IPS DF 19.7 (cell line): ENCODE results near the gene EML6.

ENCODE experiments used
- DNase-seq: peaks from one replicate; pipeline ENCODE4 v3.0.0-alpha.2; 2013; ENCODE audit warnings: low read depth, low spot score

EML6 gene

DNA sequence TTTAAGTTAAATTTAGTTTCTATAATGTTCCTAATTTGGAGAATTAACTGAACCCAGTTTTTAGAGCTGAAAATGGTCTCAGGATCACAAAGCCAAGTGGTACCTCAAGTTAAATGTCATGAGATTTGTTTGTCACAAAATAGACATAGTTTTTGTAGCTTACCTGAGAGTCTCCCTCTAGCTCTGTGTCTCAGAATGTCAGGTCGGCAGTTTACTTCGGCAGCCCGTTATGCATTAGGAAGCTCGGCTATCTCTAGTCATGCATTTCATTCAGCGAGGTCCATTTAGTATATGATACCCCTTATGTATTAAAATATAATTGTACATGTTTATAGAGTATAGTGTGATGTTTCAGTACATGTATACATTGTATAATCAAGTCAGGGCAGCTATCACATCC is 155.6 kb downstream of the EML6 start:
- no peak for DNase-seq

DNA sequence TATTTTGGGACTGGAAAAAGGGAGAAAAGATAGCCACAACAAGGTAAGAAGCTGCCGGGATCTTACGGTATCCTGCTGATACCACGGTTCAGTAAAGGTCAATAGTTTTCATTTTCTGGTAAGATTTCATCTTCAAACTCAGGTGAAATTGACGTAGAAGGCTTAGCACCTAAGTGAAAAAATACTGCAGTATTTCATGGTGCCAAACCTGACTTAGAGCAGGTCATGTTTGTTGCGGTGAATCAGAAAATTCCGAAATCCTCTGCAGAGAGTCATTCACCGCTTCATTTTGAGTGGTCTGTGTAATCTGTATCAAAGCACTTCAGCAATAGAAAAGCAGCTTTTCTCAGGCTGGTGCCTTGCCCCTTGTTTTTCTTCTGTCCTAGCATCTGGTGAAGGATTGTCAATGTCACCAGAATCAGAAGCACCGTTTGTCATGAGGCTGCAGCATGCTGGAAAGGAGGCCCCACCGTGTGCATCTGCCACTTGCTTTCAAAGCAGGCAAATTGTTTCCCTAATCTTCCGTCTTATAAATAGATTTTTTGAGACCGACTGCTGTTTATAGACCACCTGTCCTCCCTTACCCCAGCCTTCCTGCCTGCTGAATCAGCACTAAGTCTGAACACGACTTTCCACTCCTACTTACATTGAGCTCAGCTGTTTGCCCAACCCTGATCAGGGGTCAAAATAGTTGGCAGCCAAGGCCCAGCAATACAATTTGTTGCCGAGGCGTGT is 156.3 kb downstream of the EML6 start:
- DNase-seq: no peak

DNA sequence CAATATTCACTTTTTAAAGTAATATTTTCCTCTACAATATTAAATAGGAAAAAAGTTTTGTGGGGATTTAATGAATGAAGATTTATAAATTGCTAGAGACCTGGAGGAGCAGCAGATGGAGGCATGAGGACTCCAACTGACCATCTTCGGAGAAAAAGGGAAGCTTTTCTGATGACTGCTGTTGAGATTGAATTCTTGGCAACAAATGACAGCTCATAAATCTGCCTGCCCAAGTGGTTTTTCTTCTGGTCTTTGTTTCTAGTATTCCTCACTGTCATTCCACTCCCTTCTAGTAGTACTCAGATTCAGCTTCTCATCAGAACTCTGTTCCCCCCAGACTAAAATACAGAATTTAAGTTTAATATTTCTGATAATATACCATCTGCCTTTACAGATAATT is 157.0 kb downstream of the EML6 start:
- DNase-seq: no peak

DNA sequence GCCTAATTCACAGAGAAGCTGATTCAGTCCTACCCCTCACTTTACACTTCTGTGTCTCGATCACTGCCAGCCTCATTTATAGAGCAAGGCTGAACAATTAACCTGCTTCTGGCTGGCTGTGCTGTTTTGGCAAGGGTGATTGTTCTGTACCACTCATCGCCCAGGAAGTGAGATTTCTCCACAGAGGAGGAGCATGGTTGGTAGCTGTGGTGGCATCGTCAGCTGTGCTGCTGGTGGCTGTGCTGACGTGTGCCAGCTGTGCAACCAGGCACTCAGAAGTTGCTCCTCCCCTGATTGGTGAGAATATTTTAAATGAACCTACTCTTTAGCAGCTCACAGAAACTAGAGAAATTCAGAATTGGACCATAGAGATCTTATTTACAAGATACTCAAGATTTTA is 158.3 kb downstream of the EML6 start:
- DNase-seq: no peak

DNA sequence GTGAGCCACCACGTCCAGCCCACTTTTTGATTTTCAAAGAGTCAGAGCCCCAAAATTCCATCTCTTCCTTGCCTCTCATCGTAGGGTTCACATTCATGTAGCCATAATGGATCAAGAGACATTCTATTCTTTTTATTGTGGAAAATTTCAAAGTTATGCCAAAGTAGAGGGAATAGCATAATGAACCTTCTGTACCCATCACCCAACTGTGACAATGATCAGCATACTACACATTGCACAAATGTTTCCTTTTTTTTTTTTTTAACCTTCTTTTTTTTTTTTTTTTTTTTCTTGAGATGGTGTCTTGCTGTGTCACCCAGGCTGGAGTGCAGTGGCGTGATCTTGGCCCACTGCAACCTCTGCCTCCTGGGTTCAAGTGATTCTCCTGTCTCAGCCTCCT is 162.4 kb downstream of the EML6 start:
- DNase-seq: no peak

DNA sequence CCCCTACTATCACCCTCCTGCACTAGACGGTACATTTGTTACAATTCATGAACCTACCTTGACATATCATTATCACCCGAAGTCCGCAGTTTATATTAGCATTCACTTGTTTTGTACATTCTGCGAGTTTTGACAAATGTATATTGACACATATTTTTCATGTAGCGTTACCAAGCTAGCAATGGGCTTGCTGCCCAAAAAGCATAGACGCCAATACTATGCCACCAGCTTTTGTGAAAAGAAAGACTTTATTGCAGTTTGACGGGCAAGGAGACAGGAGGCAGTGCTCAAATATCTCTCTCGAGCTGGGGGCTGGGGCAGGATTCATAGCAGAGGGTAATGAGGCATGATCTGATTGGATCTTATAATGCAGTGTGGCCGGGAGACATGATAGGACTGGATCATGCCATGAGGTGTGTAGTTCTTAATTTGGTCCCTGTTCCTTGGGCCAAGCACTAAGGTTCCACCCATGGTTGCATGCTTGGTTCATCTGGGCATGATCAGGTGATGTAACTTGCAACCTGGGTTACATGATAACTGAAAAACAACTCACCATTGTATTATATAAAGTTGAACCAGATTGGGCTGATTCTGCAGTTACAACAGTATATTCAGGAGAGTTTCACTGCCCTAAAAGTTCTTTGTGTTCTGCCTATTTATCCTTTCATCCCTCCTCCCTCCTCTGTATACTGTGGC is 164.5 kb downstream of the EML6 start:
- DNase-seq: no peak

DNA sequence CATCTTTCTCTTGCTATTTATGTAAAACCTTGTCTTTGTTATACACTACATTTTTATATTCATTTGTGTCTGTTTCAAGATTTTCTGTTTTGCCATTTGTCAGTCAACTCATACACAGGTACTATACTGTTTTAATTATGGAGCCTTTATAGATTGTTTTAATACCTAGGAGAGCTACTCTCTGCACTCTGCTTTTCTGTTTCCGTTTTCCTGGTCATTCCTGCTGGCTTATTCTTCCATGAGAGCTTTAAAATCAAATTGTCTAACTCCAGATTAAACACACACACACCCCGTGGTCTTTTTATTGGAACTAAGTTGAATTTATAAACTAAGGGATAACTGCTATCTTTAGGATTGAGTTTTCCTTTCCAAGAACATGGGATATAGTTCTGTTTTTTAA is 165.6 kb downstream of the EML6 start:
- DNase-seq: no peak

DNA sequence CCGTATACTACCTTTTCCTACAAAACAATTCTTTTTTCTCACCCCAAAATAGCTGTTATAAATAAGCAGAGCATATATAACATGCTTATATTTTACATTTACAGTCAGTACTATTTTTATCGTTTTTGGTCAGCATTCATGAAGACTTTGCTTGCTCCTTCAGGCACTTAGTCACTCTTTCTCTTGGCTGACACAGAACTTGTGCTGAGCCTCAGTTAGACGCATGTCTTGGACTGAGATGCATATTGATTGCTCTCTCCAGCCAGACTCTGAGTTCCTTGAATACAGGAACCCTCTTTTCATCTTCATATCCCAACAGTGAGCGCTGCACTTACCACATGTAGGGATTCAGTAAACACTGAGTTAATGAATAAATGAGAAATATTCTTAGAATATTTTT is 168.4 kb downstream of the EML6 start:
- no peak for DNase-seq

DNA sequence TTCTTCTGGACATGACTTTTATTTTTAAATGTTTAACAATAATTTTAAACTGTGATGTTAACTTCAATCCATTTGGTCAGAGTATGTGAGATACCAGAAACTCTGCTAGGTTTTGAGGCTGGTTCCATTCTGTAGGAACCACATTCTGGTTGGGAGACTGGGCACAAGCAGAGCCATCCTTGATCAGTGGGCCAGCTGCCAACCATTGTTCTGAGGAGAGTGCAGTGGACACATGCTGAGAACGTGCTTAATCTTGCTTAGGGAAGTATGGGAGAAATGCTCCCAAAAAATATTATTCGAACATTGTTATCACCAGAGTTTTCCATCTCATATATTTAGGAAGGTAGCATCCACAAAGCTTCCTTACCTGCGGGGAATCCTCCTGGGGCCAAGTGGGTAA is 171.0 kb downstream of the EML6 start:
- DNase-seq: no peak

DNA sequence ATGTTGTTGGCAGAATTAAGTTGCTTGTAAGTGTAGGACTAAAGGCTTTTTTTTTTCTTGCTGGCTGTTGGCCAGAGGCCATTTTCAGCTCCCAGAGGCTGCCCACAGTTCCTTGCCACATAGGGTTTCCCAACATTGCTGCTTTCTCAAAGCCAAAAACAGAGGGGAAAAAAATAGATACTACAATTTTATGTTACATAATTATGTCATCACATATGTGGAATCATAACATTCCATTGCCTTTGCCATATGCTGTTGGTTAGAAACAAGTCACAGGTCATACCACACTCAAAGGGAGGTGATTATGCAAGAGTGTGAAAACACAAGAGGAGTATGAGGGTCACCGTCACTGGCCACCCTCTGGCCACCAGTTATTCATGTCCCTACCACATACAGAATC is 172.3 kb downstream of the EML6 start:
- no peak for DNase-seq

DNA sequence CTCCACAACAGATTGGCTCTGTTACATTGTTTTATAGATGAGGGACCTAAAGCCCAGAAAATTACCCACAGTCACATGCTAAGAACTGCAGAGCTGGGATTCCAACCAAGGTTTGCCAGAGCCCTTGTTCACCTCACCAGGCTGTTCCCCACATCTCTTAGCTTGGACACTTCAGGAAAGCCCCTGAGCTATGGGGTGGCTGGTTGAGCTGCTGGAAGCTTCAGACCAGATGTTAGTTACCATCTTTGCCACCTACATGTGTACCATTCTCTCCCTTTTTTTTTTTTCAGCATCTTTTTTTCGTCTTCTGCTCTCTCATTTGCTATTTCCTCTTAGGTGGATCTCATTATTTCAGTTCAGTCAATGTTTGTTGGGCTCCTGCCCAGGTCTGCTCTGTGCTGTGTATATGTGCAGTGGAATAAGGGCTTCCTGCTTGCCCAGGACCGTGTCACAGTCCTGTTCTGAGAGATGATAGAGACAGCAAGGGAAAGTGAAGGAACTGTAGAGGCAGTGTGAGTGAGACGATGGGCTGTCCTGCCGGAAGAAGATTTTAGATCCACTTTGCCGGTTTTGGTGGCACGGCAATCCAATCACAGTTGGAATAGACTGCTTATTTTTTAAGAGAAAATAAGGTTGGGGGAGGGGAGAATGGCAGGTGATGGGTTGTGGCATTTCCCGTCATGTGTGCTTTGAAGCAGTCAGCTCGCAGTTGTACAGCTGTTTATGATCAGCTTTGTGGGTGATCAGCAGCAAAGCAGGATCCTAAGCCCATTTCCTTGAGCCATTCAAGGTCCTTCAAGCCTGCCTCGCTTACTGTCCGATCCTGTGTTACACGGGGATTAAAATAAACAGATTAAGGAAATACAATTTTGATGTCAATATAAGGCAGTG is 174.2 kb downstream of the EML6 start:
- DNase-seq: no peak

DNA sequence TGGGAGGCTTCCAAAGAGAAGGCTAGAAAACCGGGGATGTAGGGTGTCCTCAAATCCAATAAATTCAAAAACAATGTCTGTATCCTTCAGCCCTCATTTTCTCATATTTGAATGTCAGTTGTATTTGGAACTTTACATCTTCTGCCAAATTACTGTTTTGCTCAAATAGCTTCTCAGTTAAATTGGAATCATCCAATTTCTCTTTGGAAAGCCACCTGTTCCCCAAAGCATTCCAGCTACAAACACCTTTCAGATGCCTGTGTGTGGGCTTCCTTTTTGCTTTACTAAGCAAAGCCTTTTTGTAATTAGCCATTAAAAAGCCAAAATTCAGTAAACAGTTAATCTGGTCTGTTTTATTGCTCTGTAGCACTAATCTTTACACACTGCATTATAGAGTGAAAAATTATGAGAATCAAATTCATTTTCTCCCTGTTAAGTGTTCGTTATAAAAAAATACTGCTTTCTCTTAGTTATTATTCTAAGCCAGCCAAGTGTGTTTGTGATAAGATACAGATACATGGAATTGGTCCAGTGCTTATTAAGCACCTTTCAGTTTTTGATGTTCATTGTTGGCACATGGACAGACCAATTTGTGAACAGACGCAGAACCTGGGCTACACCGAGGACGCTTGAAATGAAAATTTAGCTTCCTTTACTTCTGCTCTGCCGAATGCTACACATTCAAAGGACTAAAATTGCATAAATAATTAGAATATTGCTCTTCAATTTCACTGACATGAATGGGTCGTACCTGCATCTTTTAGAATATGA is 175.2 kb downstream of the EML6 start:
- DNase-seq: no peak

DNA sequence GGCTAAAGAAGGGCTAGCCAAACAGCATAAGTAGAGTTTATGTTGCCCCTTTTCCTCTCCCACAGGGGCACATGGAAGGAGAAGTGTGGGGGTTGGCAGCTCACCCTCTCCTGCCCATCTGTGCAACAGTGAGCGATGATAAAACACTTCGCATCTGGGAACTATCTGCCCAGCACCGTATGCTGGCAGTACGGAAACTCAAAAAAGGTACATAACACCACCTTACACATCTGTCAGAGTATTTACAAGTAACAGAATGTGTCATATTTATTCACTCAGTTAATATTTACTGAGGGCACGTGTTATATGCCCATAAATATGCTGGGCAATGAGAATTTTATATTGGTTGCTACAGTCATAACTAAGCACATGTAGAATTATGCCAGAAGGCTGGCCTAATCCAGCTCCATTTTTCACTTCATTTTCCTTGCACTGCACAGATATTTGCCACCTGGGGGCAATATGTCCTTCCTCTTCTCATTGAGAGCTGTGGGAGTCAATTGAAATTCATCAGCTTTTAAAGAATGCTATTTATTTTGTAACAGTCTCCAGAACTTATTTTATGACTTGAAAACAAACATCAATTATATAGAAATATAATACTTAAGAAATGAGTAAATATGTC is 176.2 kb downstream of the EML6 start:
- no peak for DNase-seq

DNA sequence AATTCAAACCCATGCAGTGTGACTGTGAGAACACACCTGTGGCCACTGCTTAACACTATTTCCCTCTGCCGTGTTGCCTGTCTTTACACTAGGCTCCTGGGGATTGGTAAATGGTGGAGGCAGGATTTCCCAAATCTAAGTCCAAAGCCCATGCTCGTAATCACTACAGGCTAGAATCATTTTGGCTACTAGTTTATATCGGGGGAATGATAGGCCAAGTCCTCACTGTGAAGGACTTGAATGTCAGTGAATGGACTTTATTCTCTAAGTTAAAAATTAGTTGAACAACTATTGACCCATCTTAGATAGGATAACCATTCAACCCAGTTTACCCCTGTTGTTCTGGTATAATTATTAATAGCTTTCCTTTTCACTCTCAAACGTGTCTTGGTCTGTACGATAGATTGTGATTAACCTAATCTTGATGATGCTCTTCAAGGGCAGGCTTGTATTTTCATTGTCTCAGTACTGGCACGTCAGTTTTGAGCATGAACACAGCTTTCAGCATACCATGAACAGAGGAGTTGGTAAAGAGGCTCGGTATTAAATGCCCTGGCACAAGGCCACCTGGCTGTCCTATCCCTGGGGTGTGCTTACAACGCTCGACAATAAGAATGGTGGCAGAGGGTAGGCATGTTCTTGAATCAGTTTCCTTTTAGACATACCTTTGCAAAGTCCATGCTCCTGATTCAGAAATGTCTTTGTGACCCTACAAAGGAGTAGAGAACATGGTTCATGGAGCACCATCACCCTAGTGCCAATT is 177.9 kb downstream of the EML6 start:
- no peak for DNase-seq

DNA sequence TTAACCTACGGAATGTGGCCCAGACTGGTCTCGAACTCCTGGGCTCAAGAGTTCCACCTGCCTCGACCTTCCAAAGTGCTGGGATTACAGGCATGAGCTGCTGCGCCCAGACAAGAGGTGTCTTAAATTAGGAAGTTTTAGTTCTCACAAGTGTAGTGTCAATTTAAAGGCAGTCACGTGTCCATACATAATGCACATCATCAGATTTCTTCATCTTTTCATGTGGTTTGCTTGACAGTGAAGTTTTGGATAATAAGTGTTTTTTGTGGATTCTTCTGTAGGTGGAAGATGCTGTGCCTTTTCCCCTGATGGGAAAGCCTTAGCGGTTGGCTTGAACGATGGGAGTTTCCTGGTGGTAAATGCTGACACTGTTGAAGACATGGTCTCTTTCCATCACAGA is 179.3 kb downstream of the EML6 start:
- DNase-seq: no peak

DNA sequence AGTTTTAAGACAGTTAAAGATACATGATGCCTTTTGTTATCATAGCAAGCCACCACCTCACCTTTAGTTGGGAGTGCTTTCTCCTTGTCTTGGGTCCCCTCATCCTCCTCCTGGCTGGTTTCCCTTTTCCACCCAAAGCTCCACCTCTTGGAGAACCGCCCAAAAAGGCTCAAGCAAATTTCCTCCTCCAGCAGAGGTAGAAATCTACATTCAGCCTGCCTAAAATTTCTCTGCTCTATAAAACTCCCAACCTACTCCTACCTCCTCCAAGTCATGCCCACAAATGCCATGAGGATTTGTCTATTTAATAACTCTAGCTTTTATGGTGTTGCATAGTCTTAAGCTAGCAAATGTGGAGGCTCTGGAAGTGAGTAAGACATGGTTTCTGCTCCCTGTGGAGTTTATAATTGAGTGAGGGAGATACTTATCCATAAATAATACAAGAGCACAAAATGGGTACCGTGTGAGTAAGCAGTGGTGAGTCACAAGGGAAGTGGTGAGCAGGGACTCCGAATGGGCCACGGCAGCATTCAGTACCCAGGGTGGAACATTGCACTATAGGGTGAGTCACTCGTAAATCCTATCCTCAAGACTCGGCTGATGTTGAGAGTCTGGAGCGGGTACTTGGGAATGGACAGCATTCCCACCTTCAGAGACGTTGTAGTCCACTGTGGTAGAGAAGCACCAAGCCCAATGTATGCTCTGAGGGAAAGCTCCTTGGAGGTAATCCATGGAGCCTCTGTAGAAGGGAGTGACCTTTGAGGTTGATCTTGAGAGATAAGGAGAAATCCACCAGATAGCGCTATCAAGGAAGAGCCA is 180.5 kb downstream of the EML6 start:
- no peak for DNase-seq

DNA sequence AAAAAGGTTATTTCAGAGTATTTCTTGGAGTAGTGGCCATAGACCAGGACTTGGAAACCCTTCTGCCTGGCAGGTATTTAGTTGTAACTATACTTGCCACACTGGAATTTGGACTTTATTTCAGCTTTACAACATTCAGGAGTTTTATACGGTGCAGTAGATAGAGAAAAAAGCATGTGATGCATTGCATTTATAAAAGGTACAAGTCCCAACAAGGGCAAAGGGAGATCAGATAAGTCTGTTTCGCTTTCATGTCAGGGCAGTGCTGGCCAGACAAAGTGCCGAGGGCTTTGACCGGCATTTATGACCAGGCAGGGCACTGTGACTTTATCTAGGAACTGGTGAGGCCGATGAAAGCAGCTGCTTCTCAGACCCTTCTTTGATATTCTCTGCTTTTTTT is 181.4 kb downstream of the EML6 start:
- DNase-seq: no peak

DNA sequence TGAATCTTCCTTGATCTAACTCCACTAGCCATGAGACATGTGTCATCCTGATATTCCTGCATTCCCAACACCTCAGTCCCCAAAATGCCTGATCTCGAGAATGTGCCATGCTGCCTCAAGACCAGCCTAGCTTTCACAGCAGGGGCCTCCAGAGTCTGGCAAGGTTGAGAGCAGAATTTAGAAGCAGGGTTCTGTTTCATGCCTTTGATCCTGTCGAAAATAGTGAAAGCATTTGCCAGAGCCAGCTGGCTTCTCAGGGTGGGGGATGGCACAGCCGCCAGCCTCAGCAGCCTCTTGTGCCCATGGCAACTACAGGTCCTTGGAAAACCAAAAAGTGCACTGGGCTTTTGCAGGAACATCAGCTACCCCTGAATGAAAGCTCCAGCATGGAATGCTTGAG is 183.3 kb downstream of the EML6 start:
- DNase-seq: no peak

DNA sequence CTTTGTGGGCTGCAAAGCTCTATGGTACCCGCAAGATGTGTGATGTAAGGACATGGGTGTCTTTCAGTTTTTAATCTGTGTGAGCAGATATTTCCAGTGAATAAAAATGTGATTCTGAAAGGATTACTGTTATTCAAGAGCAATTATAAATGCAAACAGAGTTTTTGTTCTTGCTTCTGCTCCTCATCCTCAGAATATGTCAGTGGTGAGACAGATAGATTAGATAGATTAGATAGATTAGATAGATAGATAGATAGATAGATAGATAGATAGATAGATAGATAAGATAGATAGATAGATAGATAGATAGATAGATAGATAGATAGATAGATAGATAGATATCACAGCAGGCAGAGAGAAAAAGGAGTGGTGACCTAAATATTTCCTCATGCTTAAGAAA is 184.2 kb downstream of the EML6 start:
- DNase-seq: no peak

DNA sequence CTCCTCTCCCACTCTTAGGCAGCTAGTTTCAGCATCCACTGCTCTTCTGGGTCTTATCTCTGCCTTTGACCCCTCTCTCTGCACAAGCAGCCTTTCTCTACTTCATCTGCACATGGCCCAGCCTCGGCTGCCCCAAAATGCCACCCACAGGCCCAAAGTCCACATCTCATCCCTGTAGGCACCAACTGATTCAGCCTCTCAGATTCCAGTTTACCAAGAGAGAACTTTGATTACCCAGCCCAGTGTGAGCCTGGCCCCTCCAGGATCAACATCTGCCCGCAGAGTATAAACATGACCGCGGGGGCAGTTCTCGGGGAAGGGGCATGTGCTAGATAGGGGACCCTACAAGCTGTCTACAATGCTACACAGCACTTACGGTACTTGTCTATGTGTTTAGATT is 185.1 kb downstream of the EML6 start:
- DNase-seq: no peak
